ENCODE data around the gene DLG2. TPM values are rescaled to one million over a fixed set of nuclear protein-coding genes. Genes with fewer than 3 reads are reported as not detected.

Gene DLG2
- total RNA-seq, 4 donors from 2014 or later: 0.18 to 8.3 (median 2.5) TPM

GRCh38 chr11:83473743-83474142 lies 2153.4 kb downstream of the DLG2 start:
- no peaks in the 10 kb centered on the region for H3K27me3 ChIP-seq
- no peak for TF ChIP-seq POLR2A (IDR thresholded peaks at IDR 0.05)
- no peak for TF ChIP-seq CTCF (IDR thresholded peaks at IDR 0.05)
- no peak overlapping the region for H3K27ac ChIP-seq
- no peak overlapping the region for H3K4me3 ChIP-seq
- no peaks in the 10 kb centered on the region for H3K4me1 ChIP-seq
- H3K36me3 ChIP-seq: no peaks in the 10 kb centered on the region
- H3K9me3 ChIP-seq: no peaks in the 10 kb centered on the region
- no peak for DNase-seq

GRCh38 chr11:83472806-83473205 lies 2154.3 kb downstream of the DLG2 start:
- no peak for DNase-seq
- Histone ChIP-seq H3K9me3 (no peaks in the 10 kb centered on the region), H3K4me1 (no peaks in the 10 kb centered on the region), H3K27ac (no peak overlapping the region), H3K4me3 (no peak overlapping the region), H3K36me3 (no peaks in the 10 kb centered on the region), H3K27me3 (no peaks in the 10 kb centered on the region)
- TF ChIP-seq POLR2A (IDR thresholded peaks at IDR 0.05): no peak
- no peak for TF ChIP-seq CTCF (IDR thresholded peaks at IDR 0.05)

GRCh38 chr11:83471831-83472727 lies 2155.1 kb downstream of the DLG2 start:
- Histone ChIP-seq H3K27ac (no peak overlapping the region), H3K27me3 (no peaks in the 10 kb centered on the region), H3K4me3 (no peak overlapping the region), H3K36me3 (no peaks in the 10 kb centered on the region), H3K4me1 (no peaks in the 10 kb centered on the region), H3K9me3 (no peaks in the 10 kb centered on the region)
- no peak for DNase-seq
- TF ChIP-seq POLR2A (IDR thresholded peaks at IDR 0.05): no peak
- TF ChIP-seq CTCF (IDR thresholded peaks at IDR 0.05): no peak

- Histone ChIP-seq H3K9me3 (no peaks in the 10 kb centered on the region), H3K27ac (no peak overlapping the region), H3K27me3 (no peaks in the 10 kb centered on the region), H3K36me3 (no peaks in the 10 kb centered on the region), H3K4me1 (no peaks in the 10 kb centered on the region), H3K4me3 (no peak overlapping the region)
- TF ChIP-seq POLR2A (IDR thresholded peaks at IDR 0.05) (no peak), CTCF (IDR thresholded peaks at IDR 0.05) (no peak)
- no peak for DNase-seq
Observed at GRCh38 chr11:83467837-83468236, 2159.3 kb downstream of the DLG2 start.

- TF ChIP-seq CTCF (IDR thresholded peaks at IDR 0.05): no peak
- TF ChIP-seq POLR2A (IDR thresholded peaks at IDR 0.05): no peak
- Histone ChIP-seq H3K27ac (no peak overlapping the region), H3K9me3 (no peaks in the 10 kb centered on the region), H3K36me3 (no peaks in the 10 kb centered on the region), H3K4me3 (no peak overlapping the region), H3K4me1 (no peaks in the 10 kb centered on the region), H3K27me3 (no peaks in the 10 kb centered on the region)
- DNase-seq: no peak
Observed at GRCh38 chr11:83464160-83464944, 2162.8 kb downstream of the DLG2 start.
